Body of pancreas (tissue), 4 donors: ENCODE data around the gene CPSF2.

Experiments used
- CTCF ChIP-seq, 7 experiments: fragments of 450-650 bp in 4 of 7; fragments of 200-600 bp in 3 of 7; sonication (generic) in 3 of 7; IDR thresholded peaks; one replicate each; pipeline ENCODE4 v1.5.1; 2016 to 2019; ENCODE audit warnings: antibody characterized with exemption in 7 of 7
- POLR2A ChIP-seq, 3 donors: fragments of 450-650 bp; IDR thresholded peaks; one replicate each; pipeline ENCODE4 v1.6.1; 2016; ENCODE audit warnings: antibody characterized with exemption in 3 of 3, mild to moderate bottlenecking in 2 of 3

DNA sequence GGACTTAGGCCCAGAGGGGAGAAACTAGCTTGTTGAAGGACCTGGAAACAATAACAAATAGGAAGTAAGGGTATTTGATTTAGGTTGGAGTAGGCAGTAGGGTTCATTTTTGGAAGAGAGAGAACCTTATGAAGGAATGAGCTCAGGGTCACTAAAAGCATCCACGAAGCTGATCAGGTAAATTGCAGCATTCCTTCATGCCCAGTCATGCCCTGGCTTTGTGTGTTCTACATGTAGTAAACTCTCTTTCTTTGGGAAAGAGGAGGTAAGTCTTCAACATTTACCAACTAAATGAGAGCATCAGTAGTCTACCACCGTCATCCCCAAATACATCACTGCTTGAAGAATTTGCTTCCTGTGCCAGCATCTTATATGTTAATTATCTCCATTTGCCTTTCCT is 54.7 kb downstream of the CPSF2 start:
- TF ChIP-seq CTCF (IDR thresholded peaks at IDR 0.05) (no peak), POLR2A (IDR thresholded peaks at IDR 0.05) (no peak)
